GM19397 (cell line): Measurements from ENCODE around the gene SMOC1.

ENCODE experiments used
- ATAC-seq: cut with Tn5 transposase; IDR thresholded peaks from one replicate; pipeline ENCODE4 v1.9.1; 2021; ENCODE audit warnings: mild to moderate bottlenecking, moderate library complexity; ENCODE audit not compliant: unreplicated experiment

SMOC1 gene

DNA sequence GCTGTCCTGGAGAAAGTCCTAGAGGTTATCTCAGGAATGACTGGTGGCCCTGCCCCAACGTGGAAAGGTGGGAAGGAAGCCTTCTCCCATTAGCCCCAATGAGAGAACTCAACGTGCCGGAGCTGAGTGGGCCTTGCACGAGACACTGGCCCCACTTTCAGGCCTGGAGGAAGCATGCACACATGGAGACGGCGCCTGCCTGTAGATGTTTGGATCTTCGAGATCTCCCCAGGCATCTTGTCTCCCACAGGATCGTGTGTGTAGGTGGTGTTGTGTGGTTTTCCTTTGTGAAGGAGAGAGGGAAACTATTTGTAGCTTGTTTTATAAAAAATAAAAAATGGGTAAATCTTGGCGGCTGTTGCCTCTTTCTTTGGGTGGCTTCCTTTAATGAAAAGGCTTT is 152.8 kb downstream of the SMOC1 start:
- no peak for ATAC-seq

DNA sequence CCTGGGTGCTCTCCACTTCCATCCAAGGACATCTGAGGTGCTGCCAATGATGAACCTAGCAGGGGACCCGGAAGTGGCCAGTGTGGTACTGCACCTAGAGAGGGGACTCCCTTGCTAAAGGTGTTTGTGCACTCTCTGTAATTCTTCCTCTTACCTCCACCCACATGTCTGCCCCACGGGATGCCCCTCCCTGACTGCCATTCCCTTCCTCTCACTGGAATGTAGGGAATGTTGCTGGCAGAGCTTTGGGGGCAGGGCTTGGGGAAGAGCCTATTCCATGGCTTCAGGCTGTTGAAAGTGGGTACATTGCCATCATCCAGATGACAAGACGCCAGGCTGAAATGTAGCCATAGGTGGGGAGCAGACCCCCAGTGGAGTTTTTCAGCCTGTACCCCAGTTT is 153.2 kb downstream of the SMOC1 start:
- no peak for ATAC-seq

DNA sequence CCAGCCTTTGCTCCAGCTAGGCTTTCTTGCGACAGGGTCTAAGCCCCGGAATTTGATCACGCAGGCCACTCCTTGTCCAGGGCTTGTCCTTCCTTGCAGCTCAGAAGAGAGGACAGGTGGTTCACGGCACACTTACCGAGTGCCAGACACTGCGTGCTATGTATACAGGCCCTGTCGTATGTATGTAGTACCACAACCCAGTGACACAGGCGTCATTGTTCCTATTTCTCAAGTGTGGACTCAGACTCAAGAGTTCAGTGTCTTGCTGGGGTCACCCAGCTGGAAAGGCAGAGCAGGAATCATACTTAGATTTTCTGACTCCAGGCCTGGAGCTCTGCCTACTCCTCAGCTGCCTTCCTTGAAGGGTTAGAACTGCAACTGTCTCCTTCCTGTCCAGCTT is 153.9 kb downstream of the SMOC1 start:
- ATAC-seq, result no peak

DNA sequence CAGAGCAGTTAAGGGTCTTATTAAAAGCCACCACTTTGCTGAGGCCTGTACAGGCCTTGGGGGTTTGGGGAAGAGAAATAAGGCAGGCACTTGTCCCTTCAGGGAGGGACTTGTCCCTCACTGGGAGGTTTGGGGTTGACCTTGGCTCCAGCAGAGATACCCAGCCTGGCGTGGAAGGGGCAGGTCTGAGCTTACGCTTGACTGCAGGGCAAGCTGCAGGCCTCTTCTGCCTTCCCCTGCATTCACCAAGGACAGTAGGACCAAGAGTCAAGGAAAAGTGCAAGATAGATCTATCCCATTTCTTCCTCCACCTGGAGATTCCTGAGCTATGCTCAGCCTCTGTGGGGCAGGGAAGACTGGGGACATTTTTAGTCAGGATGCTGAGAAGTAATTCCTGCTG is 154.3 kb downstream of the SMOC1 start:
- no peak for ATAC-seq

DNA sequence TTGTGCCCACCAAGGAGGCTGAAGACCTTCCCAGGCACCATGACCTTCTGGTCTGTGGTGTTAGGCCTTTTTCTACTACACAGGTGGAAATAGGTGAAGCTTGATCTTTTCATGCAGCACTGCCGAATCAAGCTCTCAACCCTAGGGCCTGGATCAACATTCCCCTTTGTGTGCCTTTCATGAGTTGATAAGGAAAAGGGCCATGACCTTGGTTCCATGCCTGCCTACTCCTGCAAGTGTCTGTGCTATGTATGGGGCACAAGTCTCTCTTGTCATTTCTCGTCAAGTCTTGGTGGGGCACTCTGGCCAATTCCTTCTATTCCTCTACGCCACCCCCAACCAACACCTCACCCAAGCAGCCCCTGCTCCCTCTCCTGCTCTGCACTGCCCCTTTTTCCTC is 155.0 kb downstream of the SMOC1 start:
- ATAC-seq, result no peak

DNA sequence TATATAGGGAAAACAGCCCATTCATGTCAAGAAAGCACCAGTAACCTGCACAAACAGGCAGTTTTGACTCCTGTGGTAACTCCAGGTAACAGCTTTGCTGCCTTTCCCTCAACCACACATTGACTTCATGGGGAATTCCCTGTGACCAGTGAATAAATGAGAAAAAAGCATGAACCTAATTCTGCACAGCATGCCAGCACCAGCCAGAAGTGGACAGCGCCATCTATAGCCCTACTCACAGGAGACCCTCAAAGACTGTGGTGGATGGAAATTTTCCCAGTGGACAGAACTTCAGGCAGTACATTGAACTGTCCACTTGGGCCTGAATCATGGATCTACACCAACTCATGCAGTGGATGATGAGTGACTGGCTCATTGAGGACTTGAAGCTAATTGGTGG is 157.4 kb downstream of the SMOC1 start:
- no peak for ATAC-seq

DNA sequence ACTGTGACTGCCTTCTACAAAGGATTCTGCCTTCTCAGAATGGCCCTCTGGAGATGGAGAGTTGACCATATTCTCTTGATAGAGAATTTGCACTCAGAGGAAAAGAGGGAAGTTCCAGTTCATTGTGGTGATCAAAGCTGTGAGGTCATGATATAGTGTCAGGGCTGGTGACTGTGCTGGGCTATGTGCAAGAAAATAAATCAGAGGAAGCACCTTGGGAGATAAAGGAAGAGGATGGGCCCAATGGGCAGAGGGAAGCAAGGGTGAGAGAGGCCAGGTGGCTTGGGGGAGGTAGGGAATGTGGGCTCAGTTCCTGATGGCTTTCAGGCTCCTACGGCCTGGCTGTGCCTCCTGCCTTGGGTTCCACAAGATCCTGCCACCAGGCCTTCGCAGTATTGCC is 163.8 kb downstream of the SMOC1 start:
- ATAC-seq, result no peak

DNA sequence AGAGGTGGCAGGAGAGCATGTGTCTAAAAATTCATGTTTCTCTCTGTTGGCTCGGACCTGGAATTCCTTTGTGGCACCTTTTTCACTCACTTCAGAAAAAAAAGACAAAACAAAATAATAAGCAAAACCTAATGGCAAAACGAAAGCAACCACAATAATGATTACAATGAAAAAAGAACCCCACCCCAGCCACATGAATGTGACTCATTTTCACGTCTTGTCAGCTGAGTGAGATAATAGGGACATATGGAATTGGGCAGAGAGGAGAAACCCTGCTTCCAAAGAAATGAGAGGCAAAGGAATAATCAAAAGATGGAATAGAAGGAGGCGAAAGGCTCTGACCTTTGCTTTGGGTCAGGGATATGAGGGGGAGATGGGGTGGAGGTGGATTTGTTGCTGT is 166.1 kb downstream of the SMOC1 start:
- ATAC-seq, result no peak

DNA sequence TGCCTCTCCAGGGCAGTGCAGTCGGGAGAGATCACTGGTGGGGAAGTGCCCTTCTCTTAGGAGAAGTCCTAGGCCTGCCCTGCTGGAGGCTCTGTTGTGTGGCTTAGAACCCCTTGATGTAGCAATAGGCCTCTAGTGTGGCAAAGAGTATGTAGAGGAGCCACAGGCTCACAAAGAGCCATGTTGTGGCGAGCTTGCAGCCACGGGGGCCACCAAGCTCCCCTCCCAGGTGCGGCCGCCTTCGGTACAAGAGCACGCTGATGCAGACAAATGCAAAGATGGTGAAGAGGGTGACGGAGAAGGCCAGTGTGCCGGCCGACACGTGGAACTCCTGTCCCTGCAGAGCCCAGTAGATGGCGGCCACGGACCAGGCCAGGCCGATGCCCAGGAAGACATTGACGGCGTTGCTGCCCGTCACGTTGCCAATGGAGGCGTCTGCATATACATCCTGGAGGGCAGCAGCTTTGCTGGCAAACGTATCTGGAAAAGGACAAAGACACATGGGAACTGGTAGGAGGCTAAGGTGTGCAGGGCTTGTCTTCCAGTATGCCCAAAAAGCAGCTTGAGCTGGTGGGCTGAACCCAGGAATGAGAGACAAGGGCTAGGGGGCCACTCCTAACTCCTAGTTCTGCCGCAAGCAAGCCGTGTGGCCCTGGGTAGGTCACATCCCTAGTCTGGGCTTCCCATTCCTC is 166.8 kb downstream of the SMOC1 start:
- ATAC-seq, result no peak

DNA sequence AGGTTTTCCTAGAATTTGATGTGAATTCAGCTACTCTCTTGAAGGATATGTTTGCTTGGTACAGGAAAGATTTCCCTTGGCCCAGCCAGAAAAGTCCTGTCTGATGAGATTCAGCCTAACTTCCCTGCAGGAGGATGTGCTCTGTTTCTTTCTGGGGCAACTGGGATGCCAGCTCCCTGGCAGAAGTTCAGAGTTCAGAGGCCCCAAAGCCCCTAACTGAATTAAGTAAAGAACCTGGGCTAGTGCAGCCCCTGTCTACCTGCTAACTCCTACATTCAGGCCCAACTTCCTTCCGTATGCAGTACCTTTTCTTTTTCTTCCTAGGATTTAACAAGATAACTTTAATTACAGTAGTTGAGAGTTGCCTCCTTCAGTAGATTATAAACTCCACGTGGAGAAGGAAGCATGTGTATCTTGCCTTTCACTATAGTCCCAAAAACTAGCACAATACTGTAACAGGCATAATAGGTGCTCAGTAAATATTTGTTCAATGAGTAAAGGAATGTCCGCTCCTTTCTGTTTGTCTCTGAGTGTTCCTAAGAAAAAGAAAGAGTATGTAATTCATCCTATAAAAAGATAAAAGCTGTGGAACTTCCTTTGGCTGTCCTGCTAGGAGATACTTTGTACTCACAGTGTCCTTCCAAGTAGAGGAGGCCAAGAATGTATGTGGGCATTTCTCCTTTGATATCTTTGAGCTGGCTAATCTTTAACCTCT is 168.5 kb downstream of the SMOC1 start:
- ATAC-seq, result no peak

DNA sequence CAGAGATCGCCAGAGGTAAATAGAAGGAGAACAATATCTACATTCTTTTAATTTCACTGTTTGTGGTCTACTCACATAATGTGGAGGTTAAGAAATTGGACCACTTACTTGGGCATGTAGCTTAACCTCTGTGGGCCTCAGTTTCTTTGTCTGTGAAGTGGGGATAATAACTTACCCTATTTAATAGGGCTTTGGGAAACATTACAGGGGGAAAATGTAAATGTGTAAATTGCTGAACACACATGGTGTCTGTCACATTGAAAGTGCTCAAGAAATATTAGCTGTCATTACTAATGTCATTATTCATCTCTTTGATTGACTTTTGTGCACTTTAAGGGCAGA is 169.1 kb downstream of the SMOC1 start:
- no peak for ATAC-seq

DNA sequence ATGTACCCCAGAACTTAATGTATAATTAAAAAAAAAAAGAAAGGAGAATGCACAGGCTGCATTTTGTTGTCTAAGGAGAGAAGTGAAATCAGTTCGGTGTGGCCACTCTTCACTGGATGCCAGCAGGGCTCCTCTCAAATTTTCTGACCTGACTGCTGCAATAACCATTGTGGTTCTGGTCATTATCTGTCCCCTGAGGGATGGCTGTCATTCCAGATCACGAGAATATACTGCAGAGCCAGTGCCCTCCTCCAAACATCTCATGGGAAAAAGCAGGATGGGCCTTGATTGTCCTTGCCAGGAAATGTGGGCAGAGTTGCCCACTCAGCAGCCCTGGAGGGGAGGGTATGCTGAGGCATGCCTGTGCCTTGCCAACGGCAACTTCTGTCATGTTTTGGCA is 170.4 kb downstream of the SMOC1 start:
- ATAC-seq, result no peak

DNA sequence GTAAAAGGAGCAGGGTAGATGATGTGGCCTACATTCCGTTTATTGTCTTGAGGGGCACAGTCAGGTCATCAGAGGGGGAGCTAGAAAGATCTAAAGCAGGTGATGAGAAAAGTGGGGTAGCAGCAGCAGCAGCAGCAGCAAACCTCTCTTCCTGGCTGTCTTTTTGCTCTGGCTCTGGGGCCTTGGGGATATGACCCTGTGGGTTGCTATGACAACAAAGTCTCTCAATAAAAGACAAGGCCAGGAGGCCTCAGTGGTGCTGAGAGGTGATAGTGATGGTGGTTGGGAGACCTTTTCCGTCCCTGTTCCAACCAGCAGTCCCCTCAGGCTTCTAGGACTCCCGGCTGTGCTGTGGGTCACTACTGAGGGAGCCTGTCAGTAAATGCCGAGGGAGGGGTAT is 170.9 kb downstream of the SMOC1 start:
- ATAC-seq, result no peak

DNA sequence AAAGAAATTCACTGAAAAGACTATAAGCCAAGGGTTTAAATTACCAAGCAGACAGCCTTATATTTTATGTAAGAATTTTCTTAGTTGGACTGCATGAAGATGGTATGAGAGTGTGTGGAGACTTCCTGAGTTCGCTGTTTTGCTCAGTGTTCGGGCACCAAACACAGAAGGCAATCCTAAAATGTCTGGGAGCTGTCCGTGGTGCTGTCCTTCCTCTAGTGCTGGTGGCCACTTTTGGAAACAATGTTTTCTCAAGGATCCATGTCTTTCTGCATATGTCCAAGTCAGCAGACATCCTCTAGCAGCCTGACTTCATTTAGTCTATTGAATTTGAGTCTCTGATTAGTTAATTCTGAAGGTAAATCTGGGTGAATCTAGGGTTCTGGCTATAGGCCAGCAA is 173.8 kb downstream of the SMOC1 start:
- no peak for ATAC-seq

DNA sequence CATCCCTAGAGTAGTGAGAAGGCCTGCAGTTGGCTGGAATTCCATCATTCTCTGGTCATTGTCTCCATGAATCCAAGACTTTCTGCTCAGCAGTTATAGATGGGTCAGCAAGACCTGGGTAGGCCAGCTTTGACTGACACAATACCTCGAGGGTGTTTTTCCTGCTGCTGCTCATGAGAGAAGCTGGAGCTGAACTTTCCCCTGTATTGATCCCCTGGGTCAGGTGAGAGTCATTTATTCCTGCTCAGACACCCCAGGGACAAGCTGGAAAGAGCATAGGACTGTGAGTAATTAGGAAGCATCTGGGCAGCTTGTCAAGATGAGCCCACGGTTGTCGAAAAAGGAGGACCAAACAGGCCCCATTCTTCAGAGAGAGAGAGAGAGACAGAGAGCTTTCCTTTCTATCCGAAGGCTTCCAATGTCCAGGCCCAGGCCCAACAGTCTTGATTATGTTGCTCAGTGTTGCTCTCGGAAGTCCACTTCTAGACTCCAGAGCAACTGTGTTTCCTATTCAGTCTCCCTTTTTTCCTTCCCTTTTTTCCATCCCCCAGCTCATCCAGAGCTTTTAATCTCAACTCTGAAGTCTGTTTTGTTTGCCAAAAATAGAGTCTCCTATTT is 178.4 kb downstream of the SMOC1 start:
- no peak for ATAC-seq

DNA sequence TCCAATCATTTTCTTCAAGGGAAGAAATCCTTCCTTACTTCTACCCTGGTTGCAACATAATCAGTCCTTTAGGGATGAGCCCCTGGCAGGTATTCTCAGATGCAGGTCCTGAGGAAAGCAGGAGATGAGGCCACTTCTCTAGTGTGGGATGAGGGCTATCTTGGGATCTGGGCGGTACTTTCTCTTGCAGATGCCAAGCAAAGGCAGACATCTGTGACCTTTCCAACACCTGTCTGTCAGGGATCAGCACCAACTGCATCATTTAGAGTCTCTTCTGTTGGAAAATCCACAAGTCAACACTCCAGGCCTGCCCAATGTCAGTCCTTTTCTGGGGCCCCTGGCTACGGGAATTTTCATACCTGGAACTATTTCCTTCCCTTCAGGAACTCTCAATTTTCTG is 180.3 kb downstream of the SMOC1 start:
- ATAC-seq, result no peak

DNA sequence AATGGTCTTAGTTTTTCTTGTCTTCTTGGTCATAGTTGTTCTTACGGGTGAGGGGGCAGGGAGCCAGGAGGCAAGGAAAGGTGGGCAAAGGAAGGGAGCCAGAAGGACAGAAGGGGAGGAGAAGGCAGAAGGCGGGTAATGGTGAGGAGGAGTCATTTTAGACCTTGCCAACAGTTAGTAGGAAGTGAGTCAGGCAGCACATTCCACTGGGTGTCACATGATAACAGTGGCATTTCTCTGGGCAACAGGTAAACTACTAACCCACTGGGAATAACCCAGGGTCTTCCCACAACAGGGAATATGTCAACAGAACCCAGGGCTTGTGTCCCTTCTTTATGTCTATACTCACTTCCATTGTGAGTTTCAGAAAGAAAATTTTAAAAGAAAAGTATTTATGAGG is 181.9 kb downstream of the SMOC1 start:
- ATAC-seq, result no peak

DNA sequence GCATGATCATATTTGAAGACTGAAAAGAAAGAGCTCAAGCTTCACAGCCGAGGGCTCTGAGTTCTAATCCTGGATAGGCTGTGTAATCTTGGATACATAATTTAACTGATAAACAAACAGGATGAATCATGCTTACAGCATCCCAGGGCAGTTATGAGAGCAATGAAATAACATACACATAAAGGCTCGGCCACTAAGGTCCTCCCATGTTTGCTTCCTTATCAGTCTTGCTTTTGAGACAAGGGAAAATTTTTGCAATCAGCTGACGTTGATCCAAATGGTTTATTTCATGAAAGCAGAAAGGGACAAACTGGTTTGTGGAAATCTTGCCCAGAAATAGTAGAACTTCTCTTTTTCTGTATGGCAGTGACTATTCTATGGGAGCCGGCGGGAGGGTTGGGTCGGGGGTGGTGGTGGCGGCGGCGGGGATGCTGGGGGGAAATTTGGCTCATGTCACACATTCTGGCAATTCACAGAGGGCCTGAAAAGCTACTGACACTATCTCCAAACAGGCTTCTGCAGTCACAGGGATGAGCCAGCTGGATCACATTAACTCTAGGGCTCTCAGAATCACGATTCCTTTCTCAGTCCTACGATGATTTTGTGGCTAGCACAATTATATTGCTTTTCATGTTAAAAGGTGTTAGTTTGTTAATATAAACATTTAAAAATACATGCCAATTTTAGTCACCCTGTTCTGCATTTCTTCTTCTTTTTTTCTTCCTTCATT is 185.1 kb downstream of the SMOC1 start:
- no peak for ATAC-seq

DNA sequence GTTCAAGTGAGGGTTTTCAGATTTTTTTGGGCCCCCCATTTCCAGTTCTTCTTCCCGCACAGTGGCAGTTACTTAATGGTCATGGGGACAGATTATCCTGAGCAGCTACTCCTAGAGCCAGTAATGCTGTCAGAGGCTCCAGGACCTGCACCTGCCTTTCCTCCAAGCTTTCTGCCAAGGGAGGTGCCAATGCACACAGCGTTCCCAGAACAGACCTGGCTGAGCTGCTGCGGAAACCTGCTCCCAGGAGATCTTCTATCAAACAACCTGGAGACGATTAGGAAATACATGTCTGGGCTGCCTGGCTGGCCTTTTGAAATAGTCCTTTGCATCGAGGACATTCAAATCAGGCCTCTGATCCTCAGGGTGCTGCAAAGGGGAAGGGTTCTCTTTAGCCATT is 188.6 kb downstream of the SMOC1 start:
- no peak for ATAC-seq

DNA sequence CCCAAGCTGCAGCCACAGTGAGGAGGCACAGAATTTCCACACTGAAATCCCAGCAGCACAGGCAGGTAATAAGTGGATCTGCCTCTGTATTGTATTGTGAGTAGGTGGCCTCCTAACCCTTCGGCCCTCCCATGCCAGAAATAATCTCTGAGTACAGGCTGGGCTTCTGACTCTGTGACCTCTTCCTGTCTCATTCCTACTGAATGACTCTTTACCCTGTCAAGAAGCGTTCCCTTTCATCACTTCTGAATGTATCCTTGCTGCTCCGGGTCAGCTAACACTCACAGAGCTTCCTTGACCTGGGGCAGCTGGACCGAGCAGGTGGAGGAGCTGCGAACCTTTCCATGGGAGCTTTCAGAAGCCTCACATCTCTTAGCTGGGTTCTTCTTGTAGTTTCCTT is 190.0 kb downstream of the SMOC1 start:
- no peak for ATAC-seq

DNA sequence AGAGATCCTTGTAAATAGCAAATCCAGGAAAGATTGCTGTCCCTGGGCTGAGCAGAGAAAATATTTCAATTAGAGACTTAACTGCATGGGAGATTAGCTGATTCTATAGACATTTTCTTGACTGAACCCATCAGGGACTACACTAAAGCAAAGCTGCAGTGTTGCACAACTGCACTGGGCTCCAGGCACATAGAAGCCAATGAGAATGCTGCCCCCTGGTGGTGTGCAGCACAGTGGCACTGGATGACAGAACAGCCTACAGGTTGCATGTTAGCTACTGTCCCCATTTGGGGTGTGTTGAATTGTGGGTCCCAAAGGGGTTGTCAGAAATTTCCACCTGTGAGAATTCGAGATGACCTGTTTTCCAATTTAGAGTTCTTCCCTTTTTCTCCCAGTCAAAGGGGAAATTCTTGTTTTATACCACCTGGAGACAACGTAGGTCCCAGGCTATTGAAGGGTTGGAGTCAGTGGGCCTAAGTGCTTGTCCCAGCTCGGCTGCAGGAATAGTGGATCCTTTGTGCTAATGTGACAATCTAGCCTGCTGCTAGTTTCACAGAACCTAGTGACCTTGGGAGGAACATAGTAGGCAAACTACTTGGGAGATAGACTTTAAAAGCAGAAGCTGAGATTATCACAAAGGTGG is 194.8 kb downstream of the SMOC1 start:
- ATAC-seq, result no peak
